ENCODE data around the gene RGL4.
"Not testable (repeated sequence)": the region's sequence is repeated elsewhere in the genome, so short reads cannot be mapped to it uniquely, and the experiment has no call there.

The RGL4 gene

DNA sequence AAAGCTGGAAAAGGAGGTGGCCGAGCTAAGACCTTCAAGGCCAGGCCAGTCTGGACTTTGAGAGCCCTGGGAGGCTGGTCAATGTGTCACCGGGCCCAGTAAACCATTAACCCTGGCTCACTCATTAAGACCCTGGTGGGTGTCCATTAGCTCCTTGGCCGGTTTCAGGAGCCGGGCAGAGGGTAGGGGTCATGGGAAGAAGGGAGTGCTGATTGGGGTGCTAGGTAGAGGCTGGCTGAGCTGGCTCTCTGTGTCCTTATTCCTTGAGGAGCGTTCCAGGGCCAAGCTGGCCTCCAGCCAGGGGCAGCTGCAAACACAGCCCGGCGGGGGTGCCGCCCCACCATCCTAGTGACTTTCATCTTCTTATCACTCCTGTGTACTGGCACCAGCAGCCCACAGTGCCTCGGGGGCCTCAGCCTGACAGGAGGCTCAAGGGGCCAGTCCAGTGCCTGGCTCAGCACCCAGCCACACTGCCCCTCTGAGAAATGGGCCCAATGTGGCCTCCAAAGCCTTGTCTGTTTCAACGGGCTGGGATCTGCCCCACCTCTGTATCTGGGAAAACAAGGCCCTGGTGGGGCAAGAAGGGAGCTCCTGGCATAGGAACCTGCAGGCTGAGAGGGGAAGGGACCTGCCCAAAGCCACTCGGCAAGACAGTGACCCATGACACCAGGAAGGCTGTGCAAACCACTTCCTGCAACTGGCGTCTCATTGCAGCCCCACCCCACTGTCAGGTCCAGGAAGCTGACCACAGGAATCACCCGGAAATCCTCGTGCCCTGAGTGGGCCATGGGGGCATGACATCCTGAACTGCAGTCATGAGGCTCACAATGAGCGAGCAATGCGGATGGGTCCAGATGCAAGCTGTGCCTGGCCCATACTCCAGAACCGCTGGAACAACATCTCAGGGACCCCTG is 15.1 kb upstream of the RGL4 start:
- H3K4me3 ChIP-seq (ENCODE audit: low read depth, low read length): no peak overlapping the region
- no peak for DNase-seq (ENCODE audit: low read depth, low spot score)
- CTCF ChIA-PET: interaction anchor here (1.2 kb wide), 1 partner anchor 31 kb away, joined by 3 read pairs; no protein-coding TSS in a partner anchor
- POLR2A ChIA-PET: no interaction called here
- TF ChIP-seq CTCF (IDR thresholded peaks at IDR 0.05; ENCODE audit: insufficient read depth, low read length, missing control alignments): no peak

DNA sequence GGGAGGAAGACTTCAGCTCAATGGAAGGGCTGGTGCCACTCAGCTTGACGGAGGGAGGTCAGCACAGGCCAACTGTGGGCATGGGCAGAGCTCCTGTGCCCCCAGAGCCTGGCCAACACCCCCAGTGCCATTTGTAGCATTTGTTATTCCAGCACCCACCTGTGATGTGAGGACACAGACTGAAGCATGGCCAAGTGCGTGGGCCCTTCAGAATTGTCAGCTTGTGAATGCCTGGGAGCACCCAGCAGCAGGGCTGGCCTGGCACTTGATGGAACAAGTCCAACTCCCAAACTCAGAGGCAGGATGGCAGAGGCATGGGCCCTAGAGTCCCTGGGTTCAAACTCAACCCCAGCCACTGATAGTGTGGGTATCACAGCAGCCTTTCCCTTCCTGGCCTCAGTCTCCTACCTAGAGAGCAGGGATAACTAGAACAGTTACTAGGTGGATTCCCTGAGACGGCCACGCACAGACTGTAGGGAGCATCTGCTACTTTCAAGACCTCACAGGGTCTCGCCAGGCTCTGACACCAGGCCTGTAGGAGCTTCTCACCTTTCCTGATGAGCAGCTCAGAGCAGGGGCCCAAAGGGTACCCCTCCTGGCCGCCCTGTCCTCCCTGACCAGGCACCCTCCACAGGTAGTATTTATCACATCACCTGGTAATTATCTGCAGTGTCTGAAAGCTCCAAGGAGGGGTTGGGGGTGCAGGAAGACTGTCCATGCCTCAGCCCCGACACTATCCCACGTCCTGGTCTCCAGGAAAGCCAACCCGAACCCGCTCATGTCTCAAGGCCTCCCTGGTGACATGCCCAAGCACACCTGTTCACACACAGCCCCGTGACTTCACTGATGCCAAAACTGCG is 13.7 kb upstream of the RGL4 start:
- POLR2A ChIA-PET, CTCF ChIA-PET: not testable (repeated sequence)

GRCh38 chr22:23677701-23677995 is 13.2 kb upstream of the RGL4 start:
- no peak for TF ChIP-seq CTCF (IDR thresholded peaks at IDR 0.05; ENCODE audit: insufficient read depth, low read length, missing control alignments)
- H3K4me3 ChIP-seq (ENCODE audit: low read depth, low read length): no peak overlapping the region
- DNase-seq (ENCODE audit: low read depth, low spot score): no peak
- CTCF ChIA-PET: no interaction called here
- POLR2A ChIA-PET: no interaction called here

More for the DNA sequence above, 13.7 kb upstream of the RGL4 start:
- H3K4me3 ChIP-seq (ENCODE audit: low read depth, low read length); DNase-seq (ENCODE audit: low read depth, low spot score): not testable (repeated sequence)

DNA sequence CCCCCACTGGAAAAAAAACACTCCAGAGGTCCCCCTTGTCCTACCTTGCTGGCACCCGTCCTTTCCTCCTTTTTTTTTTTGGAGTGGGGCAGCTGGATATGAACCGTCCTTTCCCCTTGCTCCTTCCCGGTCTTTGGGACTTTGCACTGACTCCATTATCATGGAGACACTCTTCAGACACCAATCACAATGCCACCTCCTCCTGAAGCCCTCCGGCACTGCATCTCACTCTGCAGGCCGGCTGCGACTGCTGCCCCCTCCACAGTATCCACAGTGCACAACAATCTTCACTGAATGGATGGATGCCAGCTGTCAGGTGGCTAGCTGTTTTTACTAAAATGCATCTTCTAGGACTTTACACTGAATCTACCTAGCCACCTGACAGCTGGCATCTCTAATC is 12.7 kb upstream of the RGL4 start:
- POLR2A ChIA-PET: no interaction called here
- no peak for TF ChIP-seq CTCF (IDR thresholded peaks at IDR 0.05; ENCODE audit: insufficient read depth, low read length, missing control alignments)
- DNase-seq (ENCODE audit: low read depth, low spot score): no peak
- CTCF ChIA-PET: no interaction called here
- H3K4me3 ChIP-seq (ENCODE audit: low read depth, low read length): no peak overlapping the region

GRCh38 chr22:23681026-23681809 is 9.6 kb upstream of the RGL4 start:
- no peak for DNase-seq (ENCODE audit: low read depth, low spot score)
- POLR2A ChIA-PET: no interaction called here
- no peak for TF ChIP-seq CTCF (IDR thresholded peaks at IDR 0.05; ENCODE audit: insufficient read depth, low read length, missing control alignments)
- CTCF ChIA-PET: no interaction called here
- no peak overlapping the region for H3K4me3 ChIP-seq (ENCODE audit: low read depth, low read length)

- TF ChIP-seq CTCF (IDR thresholded peaks at IDR 0.05; ENCODE audit: insufficient read depth, low read length, missing control alignments): no peak
- ChIA-PET CTCF (no interaction called here), POLR2A (no interaction called here)
- DNase-seq (ENCODE audit: low read depth, low spot score): no peak
- H3K4me3 ChIP-seq (ENCODE audit: low read depth, low read length): no peak overlapping the region
Measured at GRCh38 chr22:23682077-23682476, 8.7 kb upstream of the RGL4 start.

Data from AG04449 (cell line).